GM19372 (cell line): ENCODE results near the gene BLM.
"Not testable (repeated sequence)": the region's sequence is repeated elsewhere in the genome, so short reads cannot be mapped to it uniquely, and the experiment has no call there.

Source experiments
- ATAC-seq: cut with Tn5 transposase; IDR thresholded peaks from one replicate; pipeline ENCODE4 v1.9.1; 2021; ENCODE audit warnings: mild to moderate bottlenecking, low read depth, moderate library complexity; ENCODE audit not compliant: unreplicated experiment

Gene BLM

GRCh38 chr15:90818251-90819210, 101.4 kb downstream of the BLM start:
- no peak for ATAC-seq

DNA sequence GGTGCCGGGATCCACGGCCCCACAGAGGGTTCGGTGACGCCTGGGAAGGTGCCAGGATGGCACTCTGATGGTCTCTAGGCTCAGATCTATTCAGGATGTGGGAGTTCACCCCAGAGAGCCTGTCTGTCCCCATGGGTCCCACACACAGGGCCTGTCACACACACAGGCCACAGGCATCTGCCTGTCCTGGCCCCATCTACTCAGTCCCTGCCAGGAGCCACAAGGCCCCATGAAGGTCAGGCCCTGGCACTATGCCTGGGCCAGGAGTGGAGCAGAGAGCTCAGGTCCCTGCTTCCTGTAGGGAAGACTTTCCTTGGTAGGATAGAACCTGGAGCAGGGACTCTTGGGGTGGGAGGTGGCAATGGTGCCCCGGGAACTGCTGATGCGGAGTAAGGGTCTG, 102.2 kb downstream of the BLM start:
- no peak for ATAC-seq

DNA sequence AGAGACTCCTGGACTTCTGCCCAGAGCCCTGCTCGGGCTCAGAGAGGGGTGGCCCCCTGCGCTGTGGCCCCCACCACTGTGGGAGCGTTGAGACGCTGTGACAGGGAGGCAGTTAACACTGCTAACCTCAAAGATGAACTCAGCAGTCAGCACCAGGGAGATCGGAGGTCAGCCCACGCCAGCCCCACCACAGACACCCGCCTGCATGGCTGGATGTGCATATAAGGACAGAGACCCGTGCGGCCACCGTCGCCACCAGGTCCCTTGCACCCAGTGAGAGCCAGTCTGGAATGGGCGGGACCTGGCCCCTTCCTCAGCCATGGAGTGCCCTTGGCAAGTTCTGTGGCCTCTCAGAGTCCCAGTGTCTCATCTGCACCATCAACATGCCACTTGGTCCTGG, 102.7 kb downstream of the BLM start:
- no peak for ATAC-seq

DNA sequence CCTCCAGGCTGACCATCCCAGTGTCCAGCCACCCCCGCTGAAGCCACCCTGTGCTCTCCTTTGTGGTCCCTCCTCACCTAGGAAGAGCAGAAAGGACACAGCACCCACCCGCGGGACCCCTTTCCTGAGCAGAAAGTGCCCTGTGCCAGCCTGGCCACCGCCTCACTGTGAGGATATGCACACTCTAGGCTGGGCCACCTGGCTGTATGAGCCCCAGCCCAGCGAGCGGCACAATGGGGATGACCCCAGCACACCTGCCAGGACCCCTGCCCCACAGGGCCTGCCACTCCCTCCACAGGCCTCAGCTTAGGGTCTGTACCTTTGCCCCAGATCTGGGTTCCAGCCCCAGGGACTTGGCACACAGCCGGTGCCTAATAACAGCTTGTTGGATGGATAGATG, 103.3 kb downstream of the BLM start:
- no peak for ATAC-seq

DNA sequence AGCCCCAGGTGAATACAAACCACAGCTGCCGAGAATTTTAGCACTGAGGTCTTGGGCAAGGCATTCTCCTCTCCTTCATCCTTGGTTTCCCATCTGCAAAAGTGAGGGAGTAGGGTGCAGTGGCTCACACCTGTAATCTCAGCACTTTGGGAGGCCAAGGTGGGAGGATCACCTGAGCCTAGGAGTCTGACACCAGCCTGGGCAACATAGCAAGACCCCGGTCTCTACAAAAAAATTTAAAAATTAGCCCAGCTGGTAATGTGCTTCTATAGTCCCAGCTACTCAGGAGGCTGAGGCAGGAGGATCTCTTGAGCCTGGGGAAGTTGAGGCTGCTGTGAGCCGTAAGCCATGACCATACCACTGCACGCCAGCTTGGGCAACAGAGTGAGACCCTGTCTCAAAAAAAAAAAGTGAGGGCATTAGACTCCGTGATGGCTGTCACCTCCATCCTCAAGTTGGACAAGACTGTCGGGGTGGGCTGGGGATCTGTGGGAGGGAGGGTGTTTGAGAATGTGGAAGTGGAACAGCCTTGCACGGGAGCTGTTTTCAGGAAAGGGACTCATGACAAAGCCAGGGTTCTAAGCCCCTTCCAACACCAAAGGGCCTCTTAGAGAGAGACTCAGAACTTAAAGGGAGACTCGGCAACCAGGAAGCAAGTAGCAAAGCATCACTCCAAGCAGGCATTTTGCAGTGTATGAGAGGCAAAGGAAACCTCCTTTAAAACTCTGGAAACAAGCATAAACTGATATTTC, 105.2 kb downstream of the BLM start:
- ATAC-seq = no peak

GRCh38 chr15:90823455-90823974, 106.4 kb downstream of the BLM start:
- ATAC-seq = no peak

DNA sequence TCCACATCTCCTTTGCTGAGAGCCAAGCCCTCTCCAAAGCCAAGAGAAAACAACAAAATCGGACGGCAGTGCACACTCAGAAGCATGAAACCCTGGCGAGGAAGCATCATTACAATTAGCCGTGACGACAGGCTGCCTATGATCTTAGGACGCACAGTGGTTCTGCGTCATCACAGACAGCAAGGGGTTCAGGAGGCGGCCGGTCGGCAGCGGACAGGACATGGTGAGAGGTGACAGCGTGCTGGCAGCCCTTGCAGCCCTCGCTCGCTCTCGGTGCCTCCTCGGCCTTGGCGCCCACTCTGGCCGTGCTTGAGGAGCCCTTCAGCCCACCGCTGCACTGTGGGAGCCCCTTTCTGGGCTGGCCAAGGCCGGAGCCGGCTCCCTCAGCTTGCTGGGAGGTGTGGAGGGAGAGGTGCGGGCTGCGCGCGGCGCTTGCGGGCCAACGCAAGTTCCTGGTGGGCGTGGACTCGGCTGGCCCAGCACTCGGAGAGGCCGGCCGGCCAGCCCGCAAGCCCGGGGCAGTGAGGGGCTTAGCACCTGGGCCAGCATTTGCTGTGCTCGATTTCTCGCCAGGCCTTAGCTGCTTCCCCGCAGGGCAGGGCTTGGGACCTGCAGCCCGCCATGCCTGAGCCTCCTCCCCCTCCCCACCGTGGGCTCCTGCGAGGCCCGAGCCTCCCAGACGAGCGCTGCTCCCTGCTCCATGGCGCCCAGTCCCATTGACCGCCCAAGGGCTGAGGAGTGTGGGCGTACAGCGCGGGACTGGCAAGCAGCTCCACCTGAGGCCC, 108.2 kb downstream of the BLM start:
- not testable (repeated sequence) for ATAC-seq

DNA sequence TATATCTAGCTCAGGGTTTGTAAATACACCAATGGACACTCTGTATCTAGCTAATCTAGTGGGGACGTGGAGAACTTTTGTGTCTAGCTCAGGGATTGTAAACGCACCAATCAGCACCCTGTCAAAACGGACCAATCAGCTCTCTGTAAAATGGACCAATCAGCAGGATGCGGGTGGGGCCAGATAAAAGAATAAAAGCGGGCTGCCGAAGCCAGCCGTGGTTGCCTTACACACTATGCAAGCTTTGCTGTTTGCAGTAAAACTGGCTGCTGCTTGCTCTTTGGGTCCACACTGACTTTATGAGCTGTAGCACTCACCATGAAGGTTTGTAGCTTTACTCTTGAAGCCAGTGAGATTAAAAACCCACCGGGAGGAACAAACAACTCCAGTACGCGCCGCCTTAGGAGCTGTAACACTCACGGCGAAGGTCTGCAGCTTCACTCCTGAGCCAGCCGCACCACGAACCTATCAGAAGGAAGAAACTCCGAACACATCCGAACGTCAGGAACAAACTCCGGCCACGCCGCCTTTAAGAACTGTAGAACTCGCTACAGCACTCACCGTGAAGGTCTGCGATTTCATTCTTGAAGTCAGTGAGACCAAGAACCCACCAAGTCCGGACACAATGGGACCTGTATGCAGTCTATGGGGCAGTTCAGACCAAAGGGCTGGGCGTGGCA, 109.2 kb downstream of the BLM start:
- not testable (repeated sequence) for ATAC-seq

- no peak for ATAC-seq
Observed at GRCh38 chr15:90826886-90827435, 109.8 kb downstream of the BLM start.

- no peak for ATAC-seq
Observed at GRCh38 chr15:90828111-90828510, 111.0 kb downstream of the BLM start.

DNA sequence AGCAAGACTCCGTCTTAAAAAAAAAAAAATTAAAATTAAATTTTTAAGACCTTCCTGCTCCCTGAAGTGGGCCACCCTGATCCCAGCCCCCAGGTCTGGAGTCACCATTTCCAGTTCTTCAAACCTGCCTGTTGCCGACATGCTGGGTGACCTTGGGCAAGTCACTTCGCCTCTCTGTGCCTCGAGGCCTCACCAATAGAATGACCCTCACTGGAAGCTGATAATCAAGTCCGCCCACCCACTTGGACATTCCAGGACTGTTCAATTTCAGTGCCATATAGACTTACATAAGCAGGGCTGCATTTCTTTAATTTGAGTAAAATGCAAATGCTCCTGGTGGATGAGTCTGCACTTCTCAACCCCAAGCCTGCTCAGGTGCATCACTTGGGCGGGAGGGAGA, 112.0 kb downstream of the BLM start:
- ATAC-seq = no peak

DNA sequence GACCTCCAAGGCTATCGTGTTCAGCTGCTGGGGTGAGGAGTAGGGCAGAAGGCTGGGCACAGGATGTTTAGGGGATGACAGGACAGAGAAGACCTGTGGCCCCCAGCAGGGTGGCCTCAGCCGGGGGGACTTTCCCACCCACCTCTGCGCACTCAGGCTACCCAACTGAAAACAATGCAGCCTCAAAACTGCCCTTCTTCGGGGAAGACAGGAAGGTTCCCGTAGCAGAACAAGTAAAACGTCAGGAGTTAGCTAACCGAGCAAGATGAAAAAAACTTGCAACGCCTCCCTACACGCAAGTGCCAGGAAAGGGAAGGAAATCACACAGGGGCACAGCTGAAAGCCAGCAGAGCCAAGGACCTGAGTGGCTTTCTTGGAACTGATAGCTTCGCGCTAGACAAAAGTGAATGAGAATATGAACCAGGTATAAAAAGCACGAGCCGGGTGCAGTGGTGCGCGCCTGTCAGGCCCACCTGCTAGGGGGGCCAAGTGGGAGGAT, 112.8 kb downstream of the BLM start:
- no peak for ATAC-seq

DNA sequence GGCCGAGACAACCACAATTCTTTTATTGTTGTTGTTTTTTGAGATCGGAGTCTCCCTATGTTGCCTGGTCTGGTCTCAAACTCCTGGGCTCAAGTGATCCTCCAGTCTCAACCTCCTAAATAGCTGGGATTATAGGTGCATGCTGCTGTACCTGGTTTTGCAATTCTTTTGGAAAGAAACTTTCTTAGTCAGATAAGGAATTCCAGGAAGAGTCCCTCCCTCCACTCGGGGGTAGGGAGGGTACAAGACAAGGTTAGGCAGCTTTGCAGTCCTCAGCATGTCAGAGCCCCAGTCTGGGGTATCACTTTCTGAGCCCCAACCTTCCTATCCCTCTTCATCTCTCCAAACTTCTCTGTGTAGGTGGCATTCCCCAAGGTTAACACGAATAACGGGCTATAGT, 117.5 kb downstream of the BLM start:
- ATAC-seq = no peak

DNA sequence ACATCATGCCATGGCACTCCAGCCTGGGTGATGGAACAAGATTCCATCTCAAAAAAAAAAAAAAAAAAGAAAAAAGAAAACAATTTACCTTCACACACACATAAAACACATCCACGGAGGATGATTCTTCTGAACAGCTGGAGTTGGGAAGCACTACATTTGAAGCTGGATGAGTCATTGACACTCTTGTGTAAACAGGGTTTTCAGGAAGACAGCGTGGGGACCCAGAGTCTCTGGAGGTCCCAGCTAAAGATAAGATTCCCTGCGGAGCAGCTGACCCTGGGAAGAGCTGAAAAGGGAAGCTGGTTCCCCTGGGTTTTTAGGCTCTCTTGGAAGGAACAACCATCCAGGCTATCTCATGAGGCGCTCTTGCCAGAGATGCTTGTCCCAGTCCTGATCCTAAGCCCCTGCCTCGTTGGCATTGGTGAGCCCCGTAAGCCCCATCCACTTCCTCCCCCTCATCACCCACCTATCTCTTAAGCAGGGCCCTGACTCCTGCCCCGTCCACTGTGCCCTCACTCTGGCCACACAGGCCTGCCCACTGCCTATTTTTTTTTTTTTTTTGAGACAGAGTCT, 119.2 kb downstream of the BLM start:
- no peak for ATAC-seq

DNA sequence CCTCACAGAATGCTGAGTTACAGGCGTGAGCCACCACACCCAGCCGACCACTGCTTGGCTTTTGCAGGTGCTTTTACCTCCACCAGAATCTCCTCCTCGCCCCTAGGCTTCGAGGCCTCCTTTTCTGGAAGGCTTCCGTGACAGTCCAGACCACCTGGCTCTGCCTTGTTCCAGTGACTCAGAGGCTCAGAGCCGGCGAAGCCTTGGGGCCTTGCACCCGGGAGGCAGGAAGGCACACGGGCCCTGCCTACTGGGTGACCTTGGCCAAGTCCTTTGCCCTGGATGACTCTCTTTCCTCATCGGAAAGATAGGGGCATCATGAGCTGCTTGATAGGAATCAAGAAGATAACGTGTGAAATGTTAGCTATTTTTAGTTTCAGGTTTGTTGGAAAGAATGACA, 119.9 kb downstream of the BLM start:
- no peak for ATAC-seq

DNA sequence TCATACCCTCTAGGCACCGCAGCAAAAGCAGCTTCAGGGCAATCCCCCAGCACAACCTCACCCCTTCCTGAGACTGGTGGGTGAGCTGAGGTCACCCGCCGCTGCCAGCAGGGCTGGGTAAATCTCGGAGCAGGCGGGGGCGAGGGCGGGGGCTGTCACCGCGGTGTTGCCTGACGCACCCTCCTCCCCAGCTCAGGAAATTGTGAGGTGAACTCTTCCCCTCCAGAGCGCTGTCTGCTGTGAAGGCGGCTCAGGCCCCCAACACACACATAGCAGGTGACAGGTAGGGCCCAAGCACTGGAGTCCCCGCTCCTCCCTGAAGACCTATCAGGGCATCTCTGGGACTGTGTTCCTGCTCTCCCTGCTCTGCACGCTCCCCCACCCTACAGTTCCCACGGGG, 121.0 kb downstream of the BLM start:
- no peak for ATAC-seq

DNA sequence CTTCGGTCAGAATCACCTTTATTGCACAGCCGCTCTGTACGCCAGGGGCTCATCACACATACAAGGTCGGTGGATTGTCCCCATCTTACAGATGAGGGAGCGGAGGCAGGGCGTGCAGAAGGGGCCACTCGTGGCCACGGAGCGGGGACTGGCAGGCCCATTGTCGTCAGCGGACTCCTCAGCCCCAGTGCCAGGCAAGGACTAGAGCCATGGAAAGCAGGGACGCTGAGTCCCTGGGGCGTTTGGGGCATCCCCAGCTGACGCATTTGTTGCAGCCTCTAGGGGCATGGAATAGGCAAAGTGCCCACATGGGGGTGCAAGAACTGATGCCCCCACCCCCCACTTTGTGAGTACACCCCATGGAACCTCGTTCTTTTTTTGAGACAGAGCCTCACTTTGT, 121.4 kb downstream of the BLM start:
- no peak for ATAC-seq

- ATAC-seq = no peak
Observed at GRCh38 chr15:90839187-90840071, 122.3 kb downstream of the BLM start.
